HG02884 (cell line): Measurements from ENCODE around the gene EZH1.

ENCODE experiments used
- ATAC-seq: cut with Tn5 transposase; IDR thresholded peaks from one replicate; pipeline ENCODE4 v1.9.1; 2021; ENCODE audit warnings: mild to moderate bottlenecking, moderate library complexity; ENCODE audit not compliant: unreplicated experiment

The EZH1 gene

GRCh38 chr17:42685831-42686230 lies 59.0 kb downstream of the EZH1 start:
- ATAC-seq = no peak

- no peak for ATAC-seq
Measured at GRCh38 chr17:42684929-42685556, 59.8 kb downstream of the EZH1 start.

- ATAC-seq = no peak
Measured at GRCh38 chr17:42683407-42684034, 61.3 kb downstream of the EZH1 start.

GRCh38 chr17:42682722-42683403 lies 62.0 kb downstream of the EZH1 start:
- ATAC-seq = no peak

- ATAC-seq = no peak
Measured at GRCh38 chr17:42681976-42682721, 62.7 kb downstream of the EZH1 start, which contains the start of gene CNTNAP1. TSS of gene CNTNAP1 (plus strand) at chr17:42682531. CDS start at chr17:42682830, 299 bp downstream.

GRCh38 chr17:42680331-42680808 lies 64.5 kb downstream of the EZH1 start:
- ATAC-seq = no peak

- ATAC-seq = no peak
Measured at GRCh38 chr17:42679492-42680330, 65.1 kb downstream of the EZH1 start.

- no peak for ATAC-seq
Measured at GRCh38 chr17:42678951-42679491, 65.8 kb downstream of the EZH1 start.

- no peak for ATAC-seq
Measured at GRCh38 chr17:42677921-42678781, 66.7 kb downstream of the EZH1 start.

- peak; percentile 68 for ATAC-seq
Measured at GRCh38 chr17:42677012-42677857, 67.6 kb downstream of the EZH1 start.

GRCh38 chr17:42676424-42677011 lies 68.3 kb downstream of the EZH1 start, which contains the start of gene PLEKHH3:
TSS of gene PLEKHH3 (minus strand) at chr17:42676994. CDS start at chr17:42676563, 431 bp downstream.
- no peak for ATAC-seq

- ATAC-seq = no peak
Measured at GRCh38 chr17:42675965-42676423, 68.8 kb downstream of the EZH1 start.

GRCh38 chr17:42675348-42675964 lies 69.4 kb downstream of the EZH1 start:
- ATAC-seq = no peak

- ATAC-seq = no peak
Measured at GRCh38 chr17:42674755-42675347, 70.0 kb downstream of the EZH1 start.

GRCh38 chr17:42673885-42674754 lies 70.7 kb downstream of the EZH1 start:
- no peak for ATAC-seq
